Parathyroid adenoma (tissue), 2 donors: ENCODE measurements around the gene GPC5.
"Not testable (repeated sequence)": the region's sequence is repeated elsewhere in the genome, so short reads cannot be mapped to it uniquely, and the experiment has no call there.

Experiments
- H2AFZ ChIP-seq: fragments of 300-600 bp; sonication (generic); one replicate; pipeline ENCODE4 v1.7.0; 2017; ENCODE audit warnings: antibody characterized with exemption, mild to moderate bottlenecking
- H3K27ac ChIP-seq: fragments of 300-600 bp; sonication (generic); one replicate; pipeline ENCODE4 v1.7.0; 2017
- H3K27me3 ChIP-seq: fragments of 300-600 bp; sonication (generic); one replicate; pipeline ENCODE4 v1.7.0; 2017; ENCODE audit warnings: low read length; ENCODE audit not compliant: control insufficient read depth, insufficient read depth
- H3K36me3 ChIP-seq: fragments of 300-600 bp; sonication (generic); one replicate; pipeline ENCODE4 v1.7.0; 2017; ENCODE audit warnings: low read length; ENCODE audit not compliant: control insufficient read depth, insufficient read depth
- H3K4me1 ChIP-seq: fragments of 300-600 bp; sonication (generic); one replicate; pipeline ENCODE4 v1.7.0; 2017; ENCODE audit warnings: control low read depth
- H3K4me2 ChIP-seq: fragments of 300-600 bp; sonication (generic); one replicate; pipeline ENCODE4 v1.7.0; 2017; ENCODE audit warnings: low read length
- H3K4me3 ChIP-seq: fragments of 300-600 bp; sonication (generic); one replicate; pipeline ENCODE4 v1.7.0; 2017; ENCODE audit warnings: low read depth, low read length
- H3K79me2 ChIP-seq: fragments of 300-600 bp; sonication (generic); one replicate; pipeline ENCODE4 v1.7.0; 2017; ENCODE audit warnings: control low read depth
- H3K9ac ChIP-seq: fragments of 300-600 bp; sonication (generic); one replicate; pipeline ENCODE4 v1.7.0; 2017; ENCODE audit warnings: mild to moderate bottlenecking
- H3K9me3 ChIP-seq: fragments of 300-600 bp; sonication (generic); one replicate; pipeline ENCODE4 v1.7.0; 2017; ENCODE audit warnings: low read length; ENCODE audit not compliant: control insufficient read depth
- CTCF ChIP-seq: fragments of 300-600 bp; sonication (generic); IDR thresholded peaks from one replicate; pipeline ENCODE4 v1.7.0; 2017; ENCODE audit warnings: antibody characterized with exemption, mild to moderate bottlenecking
- donor health status: primary hyperparathyroidism.

Gene GPC5

GRCh38 chr13:91667486-91667885 lies 269.1 kb downstream of the GPC5 start:
- Histone ChIP-seq H2AFZ (no peak overlapping the region), H3K9ac (no peak overlapping the region), H3K4me3 (no peak overlapping the region), H3K27ac (no peak overlapping the region), H3K27me3 (no peaks in the 10 kb centered on the region), H3K4me1 (no peaks in the 10 kb centered on the region), H3K9me3 (no peaks in the 10 kb centered on the region), H3K4me2 (no peak overlapping the region), H3K79me2 (no peaks in the 10 kb centered on the region), H3K36me3 (no peaks in the 10 kb centered on the region)
- TF ChIP-seq CTCF = no peak

DNA sequence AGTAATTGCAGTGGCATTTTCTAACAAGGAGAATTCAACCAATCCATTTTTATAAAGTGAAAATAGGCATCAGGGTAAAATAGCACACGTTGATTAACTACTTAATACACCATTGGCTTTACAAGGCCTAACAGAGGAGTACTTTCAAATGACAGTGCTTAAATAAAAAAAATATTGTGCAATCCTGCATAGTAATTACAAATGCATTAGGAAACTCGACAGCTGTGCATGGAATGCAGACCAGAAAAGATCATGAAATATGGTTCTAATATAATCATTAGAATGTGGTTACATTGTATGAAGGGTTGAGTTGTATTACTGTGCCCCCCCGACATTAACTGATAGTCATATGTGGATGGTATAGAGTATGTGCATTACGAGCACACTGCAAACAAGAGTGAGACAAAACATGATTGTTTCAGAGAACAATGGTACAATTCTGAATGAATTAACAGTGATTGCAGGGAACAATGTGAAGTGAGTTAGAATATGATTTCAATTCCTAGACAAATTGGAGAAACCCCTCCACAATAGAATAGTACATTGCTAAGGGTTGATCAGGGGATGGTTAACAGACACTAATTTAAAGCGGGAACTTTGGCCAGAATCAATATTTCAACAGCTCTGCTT lies 270.6 kb downstream of the GPC5 start:
- TF ChIP-seq CTCF = no peak
- Histone ChIP-seq H3K4me2 (no peak overlapping the region), H3K36me3 (no peaks in the 10 kb centered on the region), H3K4me1 (no peaks in the 10 kb centered on the region), H3K27ac (no peak overlapping the region), H2AFZ (no peak overlapping the region), H3K9me3 (no peaks in the 10 kb centered on the region), H3K4me3 (no peak overlapping the region), H3K27me3 (no peaks in the 10 kb centered on the region), H3K79me2 (no peaks in the 10 kb centered on the region), H3K9ac (no peak overlapping the region)

DNA sequence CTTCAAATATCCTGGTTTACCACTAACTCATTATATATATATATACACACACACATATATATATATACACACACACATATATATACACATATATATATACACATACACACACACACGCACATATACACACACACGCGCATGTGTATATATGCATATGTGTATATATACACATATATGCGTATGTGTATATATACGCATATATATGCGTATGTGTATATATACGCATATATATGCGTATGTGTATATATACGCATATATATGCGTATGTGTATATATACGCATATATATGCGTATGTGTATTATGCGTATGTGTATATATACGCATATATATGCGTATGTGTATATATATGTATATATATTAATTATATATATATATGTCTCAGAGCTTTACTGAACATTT lies 275.9 kb downstream of the GPC5 start:
- not testable (repeated sequence) for H3K9ac ChIP-seq, H3K36me3 ChIP-seq, H3K9me3 ChIP-seq, H3K4me3 ChIP-seq, H3K79me2 ChIP-seq, H3K27me3 ChIP-seq, H3K4me2 ChIP-seq, H3K4me1 ChIP-seq, H3K27ac ChIP-seq, H2AFZ ChIP-seq

GRCh38 chr13:91684746-91685145 lies 286.3 kb downstream of the GPC5 start:
- Histone ChIP-seq H3K36me3 (no peaks in the 10 kb centered on the region), H3K9me3 (no peaks in the 10 kb centered on the region), H3K9ac (no peak overlapping the region), H3K4me3 (no peak overlapping the region), H3K79me2 (no peaks in the 10 kb centered on the region), H3K4me1 (no peaks in the 10 kb centered on the region), H3K27ac (no peak overlapping the region), H3K4me2 (no peak overlapping the region), H2AFZ (no peak overlapping the region), H3K27me3 (no peaks in the 10 kb centered on the region)
- no peak for TF ChIP-seq CTCF

GRCh38 chr13:91690944-91691343 lies 292.5 kb downstream of the GPC5 start:
- Histone ChIP-seq H2AFZ (no peak overlapping the region), H3K4me2 (no peak overlapping the region), H3K9ac (no peak overlapping the region), H3K9me3 (no peaks in the 10 kb centered on the region), H3K27me3 (no peaks in the 10 kb centered on the region), H3K4me3 (no peak overlapping the region), H3K27ac (no peak overlapping the region), H3K4me1 (no peaks in the 10 kb centered on the region), H3K79me2 (no peaks in the 10 kb centered on the region), H3K36me3 (no peaks in the 10 kb centered on the region)
- no peak for TF ChIP-seq CTCF
